Right lobe of liver (tissue), 6 donors: Measurements from ENCODE around the gene ATXN7. TPM values are rescaled to one million over a fixed set of nuclear protein-coding genes. Genes with fewer than 3 reads are reported as not detected.

Source experiments
- ATAC-seq, 4 donors: fragments of 200-7000 bp; cut with Tn5 transposase; one replicate each; pipeline ENCODE4 v1.9.1; 2020; ENCODE audit warnings: mild to moderate bottlenecking in 4 of 4, moderate library complexity in 4 of 4
- DNase-seq, 3 donors: peaks; one replicate each; pipeline ENCODE4 v3.0.0-alpha.2; 2020
- H3K27ac ChIP-seq, 3 donors: fragments of 200-600 bp; one replicate each; pipeline ENCODE4 v1.8.0; 2022
- H3K27me3 ChIP-seq, 2 donors: fragments of 200-600 bp; one replicate each; pipeline ENCODE4 v1.8.0; 2022
- H3K36me3 ChIP-seq, 4 donors: fragments of 200-600 bp; sonication (generic) in 1 of 4; one replicate each; pipeline versions ENCODE4 v1.5.1 to v1.8.0; 2017 to 2022; ENCODE audit warnings: control low read depth in 1 of 4
- H3K4me1 ChIP-seq, 4 donors: fragments of 200-600 bp; sonication (generic) in 1 of 4; one replicate each; pipeline versions ENCODE4 v1.5.1 to v1.8.0; 2017 to 2022; ENCODE audit warnings: control low read depth in 1 of 4
- H3K4me3 ChIP-seq, 3 donors: fragments of 200-600 bp; one replicate each; pipeline ENCODE4 v1.8.0; 2022
- H3K9me3 ChIP-seq, 4 donors: fragments of 200-600 bp; sonication (generic) in 1 of 4; one replicate each; pipeline versions ENCODE4 v1.5.1 to v1.8.0; 2017 to 2022; ENCODE audit warnings: control low read depth in 1 of 4
- POLR2A ChIP-seq: fragments of 450-650 bp; IDR thresholded peaks from one replicate; pipeline ENCODE4 v1.6.1; 2017; ENCODE audit warnings: antibody characterized with exemption, mild to moderate bottlenecking
- WGBS: methylation state at CpG from one replicate; pipeline ENCODE4 v1.1.6; 2018; ENCODE audit warnings: low coverage, low lambda C conversion rate; ENCODE audit not compliant: insufficient coverage; ENCODE audit errors: missing lambda C conversion rate; 5-methylcytosine and 5-hydroxymethylcytosine counted together
- intact Hi-C, 2 donors: fragments of 100-400 bp; cut with DNase I; formaldehyde crosslinking; loops; one replicate each; pipeline versions ENCODE4 v1.11.2 to v1.14.1; 2022
- total RNA-seq, 6 experiments: library from RNA; depleted of rRNA in 2 of 6; stranded (reverse); fragments of >200 nt in 2 of 6; fragmentation: NEBNext Ultra II Directional in 3 of 6; extraction: Animal tissue kit (Norgen Biotek cat#: 25700) in 3 of 6; gene quantifications; one replicate each; pipeline versions ENCODE4 v1.1.0 to v1.2.4, GENCODE V29; 2016 to 2023
- TF ChIP-seq, protein P1 (sequence below), 4 donors: fragments of 200-600 bp in 3 of 4; fragments of 450-650 bp in 1 of 4; IDR thresholded peaks; one replicate each; pipeline versions ENCODE4 v1.5.1 to v1.8.0; 2016 to 2022; ENCODE audit warnings: antibody characterized with exemption in 4 of 4, mild to moderate bottlenecking in 2 of 4
- donor health status: DM: no; HTN: yes; CAD: no.
- donor health status: DM: no; HTN: no; CAD: no.
- donor health status: DM: no; HTN: no; CAD: no.
- donor health status: DM: no; HTN: yes; CAD: no.
- donor health status: DM: no; HTN: yes; CAD: no.

The ATXN7 gene
- total RNA-seq, 6 experiments from 2014 or later = 14.6 to 18.6 (median 15.0) TPM

DNA sequence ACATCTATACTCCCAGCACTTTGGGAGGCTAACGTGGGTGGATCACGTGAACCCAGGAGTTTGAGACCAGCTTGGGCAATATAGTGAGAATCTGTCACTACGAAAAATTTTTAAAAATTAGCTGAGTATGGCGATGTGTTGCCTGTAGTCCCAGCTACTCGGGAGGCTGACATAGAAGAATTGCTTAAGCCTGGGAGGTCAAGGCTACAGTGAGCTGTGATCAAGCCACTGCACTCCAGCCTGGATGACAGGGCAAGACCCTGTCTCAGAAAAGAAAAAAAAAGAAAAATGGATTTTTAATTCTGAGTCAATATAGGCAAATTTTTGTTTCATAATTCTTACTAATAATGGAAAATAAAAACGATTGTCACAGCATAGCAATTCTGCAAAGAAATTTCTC lies 31.3 kb upstream of the ATXN7 start:
- WGBS = 85% methylated on average over 6 of the region's 6 CpGs
- Histone ChIP-seq H3K27me3 (no peaks in the 10 kb centered on the region), H3K36me3 (peaks cover 0 to 25% (median 10%) of the 10 kb centered on the region in 4 donors), H3K4me1 (no peaks in the 10 kb centered on the region), H3K27ac (no peak overlapping the region), H3K9me3 (no peaks in the 10 kb centered on the region), H3K4me3 (no peak overlapping the region)
- no peak for ATAC-seq
- intact Hi-C loops = no loop called here
- TF ChIP-seq, protein P1, sequence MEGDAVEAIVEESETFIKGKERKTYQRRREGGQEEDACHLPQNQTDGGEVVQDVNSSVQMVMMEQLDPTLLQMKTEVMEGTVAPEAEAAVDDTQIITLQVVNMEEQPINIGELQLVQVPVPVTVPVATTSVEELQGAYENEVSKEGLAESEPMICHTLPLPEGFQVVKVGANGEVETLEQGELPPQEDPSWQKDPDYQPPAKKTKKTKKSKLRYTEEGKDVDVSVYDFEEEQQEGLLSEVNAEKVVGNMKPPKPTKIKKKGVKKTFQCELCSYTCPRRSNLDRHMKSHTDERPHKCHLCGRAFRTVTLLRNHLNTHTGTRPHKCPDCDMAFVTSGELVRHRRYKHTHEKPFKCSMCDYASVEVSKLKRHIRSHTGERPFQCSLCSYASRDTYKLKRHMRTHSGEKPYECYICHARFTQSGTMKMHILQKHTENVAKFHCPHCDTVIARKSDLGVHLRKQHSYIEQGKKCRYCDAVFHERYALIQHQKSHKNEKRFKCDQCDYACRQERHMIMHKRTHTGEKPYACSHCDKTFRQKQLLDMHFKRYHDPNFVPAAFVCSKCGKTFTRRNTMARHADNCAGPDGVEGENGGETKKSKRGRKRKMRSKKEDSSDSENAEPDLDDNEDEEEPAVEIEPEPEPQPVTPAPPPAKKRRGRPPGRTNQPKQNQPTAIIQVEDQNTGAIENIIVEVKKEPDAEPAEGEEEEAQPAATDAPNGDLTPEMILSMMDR (IDR thresholded peaks at IDR 0.05) = no peak
- no peak for TF ChIP-seq POLR2A
- DNase-seq = no peak

DNA sequence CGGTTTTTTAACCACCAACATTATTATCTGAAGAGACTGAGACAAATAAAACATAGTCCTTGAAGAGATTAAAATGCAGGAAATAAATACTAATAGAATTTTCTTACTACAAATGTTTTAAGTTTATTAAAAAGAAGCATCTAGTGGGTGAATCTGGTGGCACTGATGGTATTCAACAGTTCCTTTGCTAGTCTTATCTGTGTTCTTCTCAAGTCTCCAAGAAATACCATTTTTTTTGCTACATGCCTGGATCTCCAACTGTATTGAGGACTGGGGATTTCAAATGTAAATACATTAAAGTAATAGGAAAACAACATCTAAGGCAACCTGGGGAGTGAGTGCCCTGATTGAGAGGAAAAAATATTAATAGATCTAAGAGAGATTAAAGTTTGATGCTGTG lies 22.0 kb upstream of the ATXN7 start:
- no peak for DNase-seq
- H3K4me1 ChIP-seq = no peaks in the 10 kb centered on the region
- no peak for ATAC-seq
- intact Hi-C loops = no loop called here
- H3K27ac ChIP-seq = no peak overlapping the region
- H3K27me3 ChIP-seq = no peaks in the 10 kb centered on the region
- no peak overlapping the region for H3K4me3 ChIP-seq
- no peaks in the 10 kb centered on the region for H3K9me3 ChIP-seq
- TF ChIP-seq, protein P1 (IDR thresholded peaks at IDR 0.05) = no peak
- no peak for TF ChIP-seq POLR2A
- 0% methylated on average over 1 of the region's 1 CpG for WGBS
- no peaks in the 10 kb centered on the region for H3K36me3 ChIP-seq

DNA sequence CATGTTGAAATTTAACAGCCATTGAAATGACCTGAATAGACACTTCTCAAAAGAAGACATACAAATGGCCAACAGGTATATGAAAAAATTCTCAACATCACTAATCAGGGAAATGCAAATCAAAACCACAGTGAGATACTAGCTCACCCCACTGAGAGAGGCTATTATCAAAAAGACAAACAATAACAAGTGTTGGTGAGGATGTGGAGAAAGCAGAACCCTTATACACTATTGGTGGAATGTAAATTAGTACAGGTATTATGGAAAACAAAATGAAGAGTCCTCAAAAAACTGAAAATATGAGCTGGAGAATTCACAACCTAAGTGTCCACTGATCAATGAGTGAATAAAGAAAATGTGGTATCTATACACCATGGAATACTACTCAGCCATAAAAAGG lies 21.5 kb upstream of the ATXN7 start:
- Histone ChIP-seq H3K4me1 (no peaks in the 10 kb centered on the region), H3K27ac (no peak overlapping the region), H3K27me3 (no peaks in the 10 kb centered on the region), H3K9me3 (no peaks in the 10 kb centered on the region), H3K4me3 (no peak overlapping the region), H3K36me3 (no peaks in the 10 kb centered on the region)
- intact Hi-C loops = no loop called here
- ATAC-seq (no peak), DNase-seq (no peak)
- TF ChIP-seq POLR2A = no peak
- TF ChIP-seq, protein P1 (IDR thresholded peaks at IDR 0.05) = no peak

DNA sequence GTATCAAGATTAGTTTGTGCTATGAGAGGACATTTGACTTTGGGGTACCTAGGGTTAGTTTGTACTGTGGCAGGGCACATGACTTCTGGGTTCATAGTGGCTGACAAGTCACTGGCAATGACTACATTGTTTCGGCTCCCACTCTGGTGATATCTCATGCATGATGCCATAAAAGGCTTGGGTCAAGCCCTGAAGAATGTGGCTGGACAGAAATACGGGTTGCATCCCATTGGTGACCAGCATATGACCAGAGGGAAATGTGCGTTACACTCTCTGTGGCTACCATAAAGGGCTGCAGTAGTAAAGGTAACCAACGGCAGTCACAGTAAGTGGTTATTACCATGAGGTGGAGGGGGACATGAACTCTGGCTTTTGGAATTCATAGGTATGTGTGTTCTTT lies 18.5 kb upstream of the ATXN7 start:
- ATAC-seq (no peak), DNase-seq (no peak)
- TF ChIP-seq POLR2A = no peak
- TF ChIP-seq, protein P1 (IDR thresholded peaks at IDR 0.05) = no peak
- no peaks in the 10 kb centered on the region for H3K27me3 ChIP-seq
- H3K36me3 ChIP-seq = no peaks in the 10 kb centered on the region
- intact Hi-C loops = no loop called here
- peaks cover 0 to 4% (median 0%) of the 10 kb centered on the region in 4 donors for H3K4me1 ChIP-seq
- WGBS = 80% methylated on average over 4 of the region's 4 CpGs
- no peak overlapping the region for H3K4me3 ChIP-seq
- no peaks in the 10 kb centered on the region for H3K9me3 ChIP-seq
- no peak overlapping the region for H3K27ac ChIP-seq

DNA sequence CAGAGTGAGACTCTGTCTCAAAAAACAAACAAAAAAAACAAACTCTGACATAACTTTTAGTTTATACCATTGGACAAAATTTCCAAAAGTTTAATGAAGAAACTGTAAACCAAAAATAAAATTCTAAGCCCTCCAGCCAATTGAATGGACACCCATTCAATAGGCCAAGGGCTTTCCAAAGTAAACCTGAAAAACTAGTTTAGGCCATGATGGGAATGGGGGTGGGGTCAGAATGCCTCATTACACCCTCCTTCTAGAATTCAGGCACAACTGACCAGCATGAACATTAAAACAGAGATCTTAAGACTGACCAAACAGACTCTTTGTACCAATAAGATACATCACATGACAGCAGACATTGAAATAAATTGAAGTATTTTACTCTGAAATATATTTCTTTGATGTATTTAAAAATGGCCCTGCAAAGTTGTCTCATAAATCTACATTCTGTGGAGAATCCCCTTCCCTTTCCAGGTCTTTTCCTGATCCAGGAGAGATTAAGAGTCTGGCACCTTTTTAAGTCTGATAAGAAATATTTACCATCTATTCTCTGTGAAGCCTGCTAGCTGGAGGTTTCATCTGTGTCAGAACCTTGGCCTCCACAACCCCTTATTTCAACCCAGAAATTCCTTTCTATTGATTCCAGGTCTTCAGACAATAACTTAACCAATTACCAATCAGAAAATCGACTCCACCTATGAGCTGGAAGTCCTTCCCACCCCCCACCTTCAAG lies 15.8 kb upstream of the ATXN7 start:
- 75% methylated on average over 1 of the region's 1 CpG for WGBS
- no peak overlapping the region for H3K4me3 ChIP-seq
- H3K4me1 ChIP-seq = peaks cover 0 to 4% (median 0%) of the 10 kb centered on the region in 4 donors
- no peaks in the 10 kb centered on the region for H3K36me3 ChIP-seq
- TF ChIP-seq, protein P1 (IDR thresholded peaks at IDR 0.05) = no peak
- TF ChIP-seq POLR2A = no peak
- DNase-seq (no peak), ATAC-seq (no peak)
- intact Hi-C loops = no loop called here
- H3K27me3 ChIP-seq = no peaks in the 10 kb centered on the region
- no peaks in the 10 kb centered on the region for H3K9me3 ChIP-seq
- H3K27ac ChIP-seq = no peak overlapping the region
